CD4-positive, alpha-beta T cell (primary cell): ENCODE data around the gene AKAP17A. TPM values are rescaled to one million over a fixed set of nuclear protein-coding genes. Genes with fewer than 3 reads are reported as not detected.

Source experiments
- ATAC-seq: fragments of 200-7000 bp; cut with Tn5 transposase; one replicate; pipeline ENCODE4 v1.10.0; 2022; ENCODE audit warnings: mild to moderate bottlenecking; ENCODE audit not compliant: poor library complexity
- CTCF ChIA-PET: fragments of 350-600 bp; sonication (Branson Sonifier 250); formaldehyde crosslinking; loops from one replicate; lab custom pipeline; 2021; ENCODE audit warnings: antibody characterized with exemption, inconsistent platforms; lab: Charles Lee
- POLR2A ChIA-PET: fragments of 350-600 bp; sonication (Branson Sonifier 250); formaldehyde crosslinking; loops from one replicate; lab custom pipeline; 2021; ENCODE audit warnings: antibody characterized with exemption, inconsistent platforms; lab: Charles Lee
- DNase-seq, 14 experiments: peaks; one replicate each; pipeline ENCODE4 v3.0.0-alpha.2; 2013 to 2020; ENCODE audit warnings: mixed read lengths in 2 of 14
- H3K27ac ChIP-seq, 2 donors: one replicate each; pipeline versions ENCODE4 v1.5.1 to v1.7.0; 2013; ENCODE audit warnings: low read length in 2 of 2, low read depth in 1 of 2, mild to moderate bottlenecking in 1 of 2
- H3K27me3 ChIP-seq, 2 experiments: 1 replicate in 1 of 2; 2 replicates in 1 of 2; pipeline versions ENCODE4 v1.6.1 to v1.7.0; 2013; ENCODE audit warnings: low read length in 2 of 2, control low read depth in 1 of 2, mild to moderate bottlenecking in 1 of 2, moderate library complexity in 1 of 2; ENCODE audit not compliant: insufficient read depth in 2 of 2, control insufficient read depth in 1 of 2
- H3K36me3 ChIP-seq: one replicate; pipeline ENCODE4 v1.6.1; 2013; ENCODE audit warnings: low read length, control low read depth; ENCODE audit not compliant: insufficient read depth
- H3K4me1 ChIP-seq: one replicate; pipeline ENCODE4 v1.6.1; 2013; ENCODE audit warnings: low read length, control low read depth; ENCODE audit not compliant: insufficient read depth
- H3K4me3 ChIP-seq: one replicate; pipeline ENCODE4 v1.5.1; 2013; ENCODE audit warnings: mild to moderate bottlenecking, low read length, moderate library complexity
- H3K9me3 ChIP-seq, 2 experiments: 1 replicate in 1 of 2; 2 replicates in 1 of 2; pipeline versions ENCODE4 v1.6.1 to v1.7.0; 2013; ENCODE audit warnings: low read length in 2 of 2, mild to moderate bottlenecking in 2 of 2, control low read depth in 1 of 2, moderate library complexity in 1 of 2; ENCODE audit not compliant: control insufficient read depth in 1 of 2, insufficient read depth in 1 of 2
- H3K27ac Mint-ChIP-seq: one replicate; pipeline ENCODE4 v1.8.0; 2020; ENCODE audit warnings: mixed read lengths
- H3K27me3 Mint-ChIP-seq: one replicate; pipeline ENCODE4 v1.8.0; 2021; ENCODE audit warnings: mixed read lengths
- H3K36me3 Mint-ChIP-seq: one replicate; pipeline ENCODE4 v1.8.0; 2021; ENCODE audit warnings: low read depth, mixed read lengths
- H3K4me1 Mint-ChIP-seq: one replicate; pipeline ENCODE4 v1.8.0; 2021; ENCODE audit warnings: low read depth, mixed read lengths
- H3K4me3 Mint-ChIP-seq: one replicate; pipeline ENCODE4 v1.8.0; 2020; ENCODE audit warnings: mild to moderate bottlenecking, mixed read lengths
- H3K9me3 Mint-ChIP-seq: one replicate; pipeline ENCODE4 v1.8.0; 2020; ENCODE audit warnings: mixed read lengths
- intact Hi-C, 2 experiments: fragments of 100-400 bp; cut with DNase I in 1 of 2; cut with micrococcal nuclease in 1 of 2; formaldehyde crosslinking; loops; one replicate each; pipeline versions ENCODE4 v1.15.1 to v1.9.0; 2023 to 2025; cut with DNase I, micrococcal nuclease
- total RNA-seq, 174 experiments: library from RNA in 2 of 174; stranded (reverse) in 2 of 174; gene quantifications; one replicate each; pipeline ENCODE4 v1.2.3 and lab custom pipeline; 2021 to 2026
- TF ChIP-seq, protein P1 (sequence below): fragments of 200-600 bp; IDR thresholded peaks from one replicate; pipeline ENCODE4 v1.8.0; 2022; ENCODE audit warnings: antibody characterized with exemption, mild to moderate bottlenecking

Gene AKAP17A
- total RNA-seq, 2 experiments from 2014 or later, result 143 to 149 TPM

DNA sequence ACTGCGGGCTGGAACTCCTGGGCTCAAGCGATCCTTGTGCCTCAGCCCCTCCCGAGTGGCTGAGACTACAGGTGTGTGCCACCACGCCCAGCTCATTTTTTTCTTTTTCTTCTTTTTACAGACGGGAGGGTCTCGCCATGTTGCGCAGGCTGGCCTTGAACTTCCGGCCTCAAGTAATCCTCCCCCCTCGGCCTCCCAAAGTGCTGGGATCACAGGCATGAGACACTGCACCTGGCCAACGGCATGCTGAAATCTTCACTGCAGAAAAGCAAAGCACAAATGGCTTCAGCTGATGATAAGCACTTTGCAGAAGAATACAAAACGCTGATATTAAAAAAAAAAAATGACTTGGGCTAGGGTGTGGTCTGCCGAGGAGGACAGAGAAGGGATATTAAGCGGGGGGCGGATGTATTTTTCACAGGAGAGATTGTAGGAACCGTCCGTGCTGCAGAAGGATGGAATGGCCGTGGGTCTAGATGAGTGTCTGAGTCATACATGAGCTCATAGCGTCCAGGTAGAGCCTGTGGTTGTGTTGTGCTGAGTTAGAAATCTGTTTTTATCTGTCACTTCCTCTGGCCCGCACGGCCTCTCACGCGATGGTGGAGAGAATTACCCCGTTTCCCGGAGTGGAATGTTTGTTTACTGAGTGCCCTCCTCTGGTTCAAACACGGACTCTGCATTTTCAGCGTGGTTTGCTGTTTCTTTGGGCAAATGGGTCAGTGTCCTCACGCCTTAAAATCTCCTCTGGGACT lies 8.5 kb upstream of the AKAP17A start:
- Mint-ChIP-seq H3K4me1 (peaks cover 26% of the 10 kb centered on the region), H3K27ac (peak overlapping the region; percentile 78), H3K4me3 (peak overlapping the region; percentile 21), H3K27me3 (no peaks in the 10 kb centered on the region), H3K36me3 (no peaks in the 10 kb centered on the region), H3K9me3 (no peaks in the 10 kb centered on the region)
- DNase-seq, result peak in 12 of 14 experiments; percentile 17 to 91 (median 46)
- ChIA-PET POLR2A (no interaction called here), CTCF (no interaction called here)
- Histone ChIP-seq H3K27ac (no peak overlapping the region), H3K4me3 (no peak overlapping the region), H3K9me3 (no peaks in the 10 kb centered on the region), H3K36me3 (no peaks in the 10 kb centered on the region), H3K4me1 (peaks cover 39% of the 10 kb centered on the region), H3K27me3 (no peaks in the 10 kb centered on the region)
- TF ChIP-seq, protein P1, sequence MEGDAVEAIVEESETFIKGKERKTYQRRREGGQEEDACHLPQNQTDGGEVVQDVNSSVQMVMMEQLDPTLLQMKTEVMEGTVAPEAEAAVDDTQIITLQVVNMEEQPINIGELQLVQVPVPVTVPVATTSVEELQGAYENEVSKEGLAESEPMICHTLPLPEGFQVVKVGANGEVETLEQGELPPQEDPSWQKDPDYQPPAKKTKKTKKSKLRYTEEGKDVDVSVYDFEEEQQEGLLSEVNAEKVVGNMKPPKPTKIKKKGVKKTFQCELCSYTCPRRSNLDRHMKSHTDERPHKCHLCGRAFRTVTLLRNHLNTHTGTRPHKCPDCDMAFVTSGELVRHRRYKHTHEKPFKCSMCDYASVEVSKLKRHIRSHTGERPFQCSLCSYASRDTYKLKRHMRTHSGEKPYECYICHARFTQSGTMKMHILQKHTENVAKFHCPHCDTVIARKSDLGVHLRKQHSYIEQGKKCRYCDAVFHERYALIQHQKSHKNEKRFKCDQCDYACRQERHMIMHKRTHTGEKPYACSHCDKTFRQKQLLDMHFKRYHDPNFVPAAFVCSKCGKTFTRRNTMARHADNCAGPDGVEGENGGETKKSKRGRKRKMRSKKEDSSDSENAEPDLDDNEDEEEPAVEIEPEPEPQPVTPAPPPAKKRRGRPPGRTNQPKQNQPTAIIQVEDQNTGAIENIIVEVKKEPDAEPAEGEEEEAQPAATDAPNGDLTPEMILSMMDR, result no peak
- peak; percentile 64 for ATAC-seq
- intact Hi-C loops, result loop anchor here in 1 of 2 experiments (2.0 kb wide), 1 partner anchor 48 kb away; no protein-coding TSS in a partner anchor

DNA sequence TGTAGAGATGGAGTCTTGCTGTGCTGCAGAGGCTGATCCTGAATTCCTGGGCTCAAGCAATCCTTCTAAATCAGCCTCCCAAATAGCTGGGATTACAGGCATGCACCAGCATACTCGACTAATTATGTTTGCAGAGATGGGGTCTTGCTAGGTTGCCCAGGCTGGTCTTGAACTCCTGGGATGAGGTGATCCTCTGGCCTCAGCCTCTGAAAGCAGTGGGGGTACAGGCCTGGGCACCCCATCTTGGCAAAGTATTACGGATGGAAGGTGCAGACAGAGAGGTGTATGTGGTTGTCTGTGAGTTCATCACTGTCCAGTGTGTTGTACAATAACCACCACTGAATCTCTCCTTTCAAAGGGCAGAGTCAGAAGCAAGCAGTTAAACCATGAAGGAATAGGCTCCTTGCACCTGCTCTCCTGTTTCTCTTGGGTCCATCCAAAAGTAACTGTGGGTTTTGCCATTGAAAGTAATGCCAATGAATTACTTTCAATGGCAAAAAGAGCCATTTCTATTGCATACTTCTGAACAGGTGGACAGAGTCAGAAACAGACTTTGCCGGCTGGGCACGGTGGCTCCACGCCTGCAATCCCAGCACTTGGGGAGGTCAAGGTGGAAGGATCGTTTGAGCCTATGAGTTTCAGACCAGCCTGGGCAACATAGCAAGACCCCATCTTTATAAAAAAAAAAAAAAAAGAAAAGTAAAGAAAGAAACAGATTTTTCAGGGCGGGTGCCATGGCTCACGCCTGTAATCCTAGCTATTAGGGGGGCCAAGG lies 7.0 kb upstream of the AKAP17A start:
- no peak for ATAC-seq
- H3K4me3 Mint-ChIP-seq, result no peak overlapping the region

DNA sequence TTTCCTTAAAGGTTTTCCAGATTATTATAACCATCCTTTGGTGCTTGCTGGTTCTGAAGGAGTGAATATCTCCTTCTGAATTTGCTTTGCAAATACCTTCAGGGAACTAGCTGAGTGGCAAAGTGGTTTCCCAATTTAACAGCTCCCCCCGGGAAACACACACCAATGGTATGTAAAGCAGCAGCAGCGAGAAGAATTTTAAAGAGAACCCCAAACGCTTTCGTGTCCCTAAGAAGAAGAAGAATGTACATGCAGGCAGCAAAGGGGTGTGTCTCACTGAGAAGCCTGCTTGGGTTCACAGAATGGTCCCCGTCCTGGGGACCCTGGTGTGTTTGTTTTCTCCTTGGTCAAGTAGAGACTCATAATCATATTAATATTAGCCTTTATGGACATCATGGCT lies 4.2 kb upstream of the AKAP17A start:
- Mint-ChIP-seq H3K4me3 (no peak overlapping the region), H3K4me1 (peaks cover 31% of the 10 kb centered on the region), H3K27me3 (no peaks in the 10 kb centered on the region), H3K27ac (peak overlapping the region; percentile 63), H3K36me3 (peaks cover 10% of the 10 kb centered on the region), H3K9me3 (no peaks in the 10 kb centered on the region)
- intact Hi-C loops, result no loop called here
- ChIA-PET POLR2A (no interaction called here), CTCF (no interaction called here)
- TF ChIP-seq, protein P1, result no peak
- H3K27me3 ChIP-seq, result no peaks in the 10 kb centered on the region
- no peaks in the 10 kb centered on the region for H3K36me3 ChIP-seq
- DNase-seq (no peak), ATAC-seq (no peak)
- H3K4me1 ChIP-seq, result peaks cover 24% of the 10 kb centered on the region
- no peak overlapping the region for H3K27ac ChIP-seq
- no peak overlapping the region for H3K4me3 ChIP-seq
- no peaks in the 10 kb centered on the region for H3K9me3 ChIP-seq

More for the DNA sequence above, 7.0 kb upstream of the AKAP17A start:
- TF ChIP-seq, protein P1, result no peak
- peaks cover 24% of the 10 kb centered on the region for H3K4me1 ChIP-seq
- H3K27me3 ChIP-seq, result no peaks in the 10 kb centered on the region
- POLR2A ChIA-PET, result no interaction called here
- H3K27ac ChIP-seq, result no peak overlapping the region
- intact Hi-C loops, result no loop called here
- CTCF ChIA-PET, result no interaction called here
- H3K9me3 ChIP-seq, result no peaks in the 10 kb centered on the region
- no peak overlapping the region for H3K27ac Mint-ChIP-seq
- no peaks in the 10 kb centered on the region for H3K36me3 ChIP-seq
- peaks cover 29% of the 10 kb centered on the region for H3K4me1 Mint-ChIP-seq
- DNase-seq, result no peak
- no peak overlapping the region for H3K4me3 ChIP-seq
- H3K36me3 Mint-ChIP-seq, result no peaks in the 10 kb centered on the region
- H3K9me3 Mint-ChIP-seq, result no peaks in the 10 kb centered on the region
- no peaks in the 10 kb centered on the region for H3K27me3 Mint-ChIP-seq
